HG03095 (cell line): Measurements from ENCODE around the gene CHST11.
"Not testable (repeated sequence)": the region's sequence is repeated elsewhere in the genome, so short reads cannot be mapped to it uniquely, and the experiment has no call there.

Source experiments
- ATAC-seq: cut with Tn5 transposase; IDR thresholded peaks from one replicate; pipeline ENCODE4 v1.9.1; 2021; ENCODE audit warnings: moderate library complexity; ENCODE audit not compliant: unreplicated experiment

The CHST11 gene

GRCh38 chr12:104599272-104600035, 142.7 kb downstream of the CHST11 start:
- no peak for ATAC-seq

- ATAC-seq, result no peak
These were observed 143.4 kb downstream of the CHST11 start for GRCh38 chr12:104600036-104600712.

- ATAC-seq, result no peak
These were observed 144.3 kb downstream of the CHST11 start for GRCh38 chr12:104600790-104601739.

- no peak for ATAC-seq
These were observed 145.7 kb downstream of the CHST11 start for GRCh38 chr12:104602406-104602805.

GRCh38 chr12:104602896-104603295, 146.1 kb downstream of the CHST11 start:
- no peak for ATAC-seq

- no peak for ATAC-seq
These were observed 146.8 kb downstream of the CHST11 start for GRCh38 chr12:104603545-104603973.

- peak; percentile 83 for ATAC-seq
These were observed 147.6 kb downstream of the CHST11 start for GRCh38 chr12:104604070-104604994.

GRCh38 chr12:104604995-104605675, 148.4 kb downstream of the CHST11 start:
- ATAC-seq, result no peak

- no peak for ATAC-seq
These were observed 148.9 kb downstream of the CHST11 start for GRCh38 chr12:104605685-104606084.

GRCh38 chr12:104608998-104609397, 152.2 kb downstream of the CHST11 start:
- ATAC-seq, result no peak

- no peak for ATAC-seq
These were observed 152.7 kb downstream of the CHST11 start for GRCh38 chr12:104609445-104609844.

GRCh38 chr12:104610513-104611235, 153.9 kb downstream of the CHST11 start:
- ATAC-seq, result no peak

- ATAC-seq, result no peak
These were observed 154.9 kb downstream of the CHST11 start for GRCh38 chr12:104611671-104612070.

GRCh38 chr12:104613372-104613771, 156.6 kb downstream of the CHST11 start:
- ATAC-seq, result not testable (repeated sequence)

GRCh38 chr12:104615048-104615561, 158.4 kb downstream of the CHST11 start:
- ATAC-seq, result no peak

- no peak for ATAC-seq
These were observed 161.9 kb downstream of the CHST11 start for GRCh38 chr12:104618691-104619090.

- no peak for ATAC-seq
These were observed 162.6 kb downstream of the CHST11 start for GRCh38 chr12:104619305-104619704.

GRCh38 chr12:104620837-104621531, 164.2 kb downstream of the CHST11 start:
- no peak for ATAC-seq
